Embryonic facial prominence (tissue), 1 donor: ENCODE results near the gene NPPC.
"Not testable (repeated sequence)": the region's sequence is repeated elsewhere in the genome, so short reads cannot be mapped to it uniquely, and the experiment has no call there.

ENCODE experiments used
- DNase-seq: peaks from one replicate; pipeline ENCODE4 v3.0.0-alpha.2; 2016; ENCODE audit errors: extremely low spot score

The NPPC gene

DNA sequence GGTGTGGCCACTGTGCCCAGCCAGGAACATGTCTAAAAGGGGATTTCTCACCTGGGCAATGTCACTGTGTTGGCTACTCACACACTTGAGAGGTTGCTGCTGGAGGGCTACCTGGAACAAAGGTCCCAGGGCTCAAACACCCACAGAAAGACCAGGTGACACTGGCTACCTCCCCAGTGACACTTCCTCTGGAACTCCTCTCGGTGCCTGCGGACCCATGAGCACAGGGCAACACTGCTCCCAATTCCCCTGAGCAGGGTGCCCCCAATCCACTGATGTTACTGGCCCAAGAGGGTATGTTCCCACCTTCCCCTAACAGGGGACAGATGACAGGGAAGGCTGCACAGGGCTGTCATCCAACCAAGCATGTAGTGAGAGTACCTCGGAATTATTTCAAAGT is 5.8 kb downstream of the NPPC start:
- DNase-seq = no peak

DNA sequence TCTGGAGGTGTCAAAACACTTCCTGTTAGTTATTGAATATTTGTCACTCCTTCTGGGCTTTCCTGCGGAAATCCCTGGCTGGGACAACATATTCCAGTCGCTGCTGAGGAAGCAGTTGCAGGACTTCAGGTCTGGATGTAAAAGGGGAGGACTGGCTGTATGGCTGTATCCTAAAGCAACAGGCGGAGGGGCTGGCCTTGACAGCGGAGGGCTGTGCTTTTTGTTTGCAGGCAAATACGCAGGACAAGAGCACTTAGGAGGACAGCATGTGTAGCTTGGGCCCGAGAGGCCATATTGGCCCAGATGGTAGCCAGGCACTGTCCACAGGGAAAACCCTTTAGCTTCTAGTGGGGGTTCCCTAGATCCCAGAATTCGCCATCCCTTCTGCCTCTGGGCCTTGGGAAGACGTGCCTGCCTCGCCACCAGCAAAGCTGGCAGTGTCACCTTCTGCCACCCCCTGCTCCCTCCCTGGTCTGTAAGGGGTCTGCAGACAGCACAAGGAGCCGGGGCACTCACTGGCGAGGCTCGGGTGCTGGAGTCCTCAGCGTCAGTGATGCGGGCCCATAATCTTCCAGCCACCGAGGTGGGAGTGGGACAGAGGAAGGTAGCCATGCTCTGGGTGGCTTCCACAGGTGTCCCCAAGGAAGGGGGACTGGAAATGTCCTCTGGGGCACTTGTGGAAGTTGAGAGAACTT is 6.7 kb downstream of the NPPC start:
- no peak for DNase-seq

DNA sequence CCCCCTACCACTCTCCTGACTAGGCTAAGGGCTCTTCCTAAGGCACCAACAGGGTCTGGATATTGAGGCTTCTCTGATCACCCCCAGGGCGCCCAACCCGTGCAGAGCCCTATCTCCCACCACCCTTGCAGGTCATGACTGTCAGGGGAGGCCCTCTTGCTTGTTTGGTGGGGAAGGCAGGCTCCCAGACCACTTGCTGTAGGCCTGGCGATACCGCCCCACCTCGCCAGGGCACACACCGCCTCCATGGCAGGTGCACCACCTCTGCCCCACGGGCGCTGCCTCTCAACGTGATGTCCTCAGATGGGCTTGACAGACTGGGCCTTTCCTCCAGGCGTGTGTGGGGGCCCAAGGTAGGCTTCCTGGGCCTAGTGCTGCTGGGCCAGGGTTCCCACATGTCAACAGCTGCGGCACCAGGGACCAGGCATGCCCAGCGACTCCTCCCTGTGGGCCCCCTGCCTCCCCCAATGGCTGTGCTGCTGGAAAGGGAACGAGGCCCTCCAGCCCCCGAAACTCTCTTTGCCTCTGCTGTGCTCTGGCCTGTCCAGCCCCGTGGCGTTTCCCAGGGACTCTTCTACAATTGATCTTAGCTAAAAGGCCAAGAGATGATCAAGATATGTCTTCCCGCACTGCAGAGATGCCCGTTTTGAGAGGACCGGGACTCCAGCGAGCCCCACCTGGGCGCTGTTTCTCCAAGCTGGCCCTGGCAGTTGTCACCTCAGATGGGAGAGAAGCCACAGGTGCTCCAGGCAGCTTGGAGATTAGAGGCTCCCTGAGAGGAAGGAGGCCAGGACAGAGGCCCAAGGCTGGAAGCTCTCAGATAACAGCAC is 7.5 kb downstream of the NPPC start:
- no peak for DNase-seq

DNA sequence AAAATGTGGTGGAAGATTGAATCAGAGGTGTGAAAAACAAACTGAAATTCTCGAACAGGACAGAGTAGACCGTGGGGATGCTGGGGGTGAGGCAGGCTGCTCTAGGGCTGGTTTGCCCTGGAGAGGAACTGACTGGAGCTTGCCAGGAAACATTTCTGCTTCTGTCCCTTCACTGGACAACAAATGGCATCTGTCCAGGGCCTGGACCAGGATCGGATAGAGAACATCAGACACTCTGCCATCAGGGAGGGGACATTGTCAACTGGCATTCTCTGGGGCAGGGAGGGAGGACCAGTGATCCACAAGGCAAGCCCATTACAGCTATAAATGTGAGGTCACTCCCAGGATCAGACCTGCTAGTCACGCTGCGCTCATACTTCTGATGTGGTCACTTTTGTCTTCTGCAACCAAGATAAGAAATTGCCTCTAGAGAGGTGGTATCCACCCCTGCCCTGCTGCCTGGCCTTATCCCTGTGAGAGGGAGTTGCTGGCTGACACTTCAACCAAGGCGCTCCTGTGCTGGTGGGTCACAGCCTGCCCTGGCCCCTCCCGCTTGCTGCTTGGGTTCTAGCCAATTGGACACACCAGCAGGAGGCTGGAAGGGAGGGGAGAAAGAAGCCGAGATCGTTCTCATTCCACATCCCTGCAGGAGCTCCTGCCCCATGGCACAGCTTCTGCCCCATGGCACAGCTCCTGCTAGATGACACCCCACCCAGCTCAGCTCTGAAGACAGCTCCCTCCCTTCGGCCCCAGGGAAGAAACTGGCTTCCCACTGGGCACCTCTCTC is 8.7 kb downstream of the NPPC start:
- DNase-seq = no peak

DNA sequence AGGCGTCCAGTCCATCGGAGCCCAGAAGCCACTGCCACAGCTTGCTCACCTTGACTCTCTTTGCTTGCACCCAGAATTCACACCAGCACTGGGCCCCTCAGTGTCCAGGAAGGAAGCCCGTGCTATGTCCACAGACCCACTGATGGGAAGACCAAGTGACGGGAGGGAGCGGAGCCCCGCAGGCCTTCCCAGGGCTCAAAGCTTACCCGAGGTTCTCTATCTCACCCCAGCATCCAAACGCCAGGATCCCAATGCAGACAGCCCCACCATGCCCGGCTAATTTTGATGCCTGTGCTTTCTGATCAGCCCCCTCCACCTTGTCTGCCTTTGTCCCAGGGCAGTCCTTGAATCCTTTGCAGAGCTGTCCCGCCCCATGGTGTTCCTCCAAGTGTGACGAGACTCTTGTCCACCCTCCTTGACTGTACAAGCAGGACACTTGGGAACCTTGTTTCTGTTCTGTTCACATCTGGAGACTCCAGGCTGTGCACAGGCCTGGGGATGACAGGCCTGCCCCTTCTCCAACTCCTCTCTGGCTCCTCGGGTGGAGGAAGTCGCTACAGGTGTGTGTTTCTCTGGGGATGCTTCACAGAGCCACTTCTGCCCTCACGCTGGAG is 12.0 kb downstream of the NPPC start:
- no peak for DNase-seq

DNA sequence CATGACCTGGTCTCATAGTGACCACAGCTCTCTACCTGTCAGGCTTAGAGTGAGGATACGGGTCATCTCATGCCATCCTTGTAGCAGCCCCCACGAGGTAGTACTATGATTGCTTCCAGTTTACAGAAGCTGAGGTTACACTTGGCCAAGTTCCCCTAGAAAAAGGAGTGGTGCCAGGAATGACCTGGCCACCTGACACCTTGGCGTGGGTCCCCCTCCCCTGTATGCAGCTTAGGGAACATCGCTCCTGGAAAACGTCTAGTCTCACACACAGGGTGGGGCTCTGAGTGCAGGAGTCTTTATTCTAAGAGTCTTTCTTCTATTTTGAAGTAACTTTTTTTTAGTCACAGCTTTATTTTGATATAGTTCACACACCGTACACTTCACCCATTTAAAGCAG is 14.8 kb downstream of the NPPC start:
- no peak for DNase-seq

DNA sequence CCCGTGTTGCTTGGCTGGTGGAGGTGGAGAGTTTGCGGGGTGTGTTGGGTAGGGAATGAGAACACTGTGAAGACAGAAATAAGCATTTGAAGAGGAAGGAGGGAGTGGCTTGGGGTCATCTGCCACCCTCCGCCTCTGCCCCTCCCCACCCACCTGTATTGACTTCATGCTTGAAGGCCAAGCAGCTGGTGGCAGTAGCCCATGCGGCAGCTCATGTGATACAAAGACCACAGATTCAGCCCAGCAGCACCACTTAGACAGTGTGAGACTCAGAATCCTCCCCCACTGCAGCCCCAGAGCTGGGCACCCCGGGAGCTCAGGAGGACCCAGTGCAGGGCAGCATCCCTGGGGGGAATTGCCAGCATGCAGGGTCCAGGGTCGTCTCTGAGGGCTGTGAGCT is 15.4 kb downstream of the NPPC start:
- DNase-seq = no peak

DNA sequence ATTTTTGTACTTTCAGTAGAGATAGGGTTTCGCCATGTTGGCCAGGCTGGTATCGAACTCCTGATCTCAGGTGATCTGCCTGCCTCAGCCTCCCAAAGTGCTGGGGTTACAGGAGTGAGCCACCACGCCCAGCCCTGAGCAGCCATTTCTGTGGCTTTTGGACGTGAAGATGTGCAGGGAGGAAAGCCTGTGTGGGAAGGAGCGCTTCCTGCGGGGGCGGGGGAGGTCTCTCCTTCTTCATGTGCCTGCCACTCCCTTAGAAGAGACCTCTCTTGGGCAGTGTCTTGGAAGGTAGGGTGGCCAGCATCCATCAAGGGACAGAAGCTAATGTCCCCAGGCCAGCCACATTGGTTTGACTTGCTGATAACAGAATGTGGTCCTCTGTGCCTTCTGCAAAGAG is 16.0 kb downstream of the NPPC start:
- DNase-seq = not testable (repeated sequence)

DNA sequence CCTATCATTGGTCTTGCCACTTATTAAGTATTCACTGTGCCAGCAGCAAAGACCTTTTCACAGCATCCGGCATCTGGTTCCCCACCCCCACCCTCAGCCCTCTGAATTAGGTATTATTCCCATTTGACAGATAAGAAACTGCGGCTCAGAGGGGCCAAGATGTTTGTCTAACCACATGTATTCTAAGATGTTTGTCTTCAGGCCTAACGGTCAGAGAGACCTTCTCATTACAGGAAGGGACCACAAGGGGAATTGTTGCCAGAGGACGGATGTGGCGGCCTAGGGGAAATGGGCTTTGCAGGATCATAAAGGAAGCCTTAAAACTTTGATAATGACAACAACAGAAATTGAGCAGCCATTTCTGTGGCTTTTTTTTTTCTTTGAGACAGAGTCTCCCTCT is 16.6 kb downstream of the NPPC start:
- no peak for DNase-seq

DNA sequence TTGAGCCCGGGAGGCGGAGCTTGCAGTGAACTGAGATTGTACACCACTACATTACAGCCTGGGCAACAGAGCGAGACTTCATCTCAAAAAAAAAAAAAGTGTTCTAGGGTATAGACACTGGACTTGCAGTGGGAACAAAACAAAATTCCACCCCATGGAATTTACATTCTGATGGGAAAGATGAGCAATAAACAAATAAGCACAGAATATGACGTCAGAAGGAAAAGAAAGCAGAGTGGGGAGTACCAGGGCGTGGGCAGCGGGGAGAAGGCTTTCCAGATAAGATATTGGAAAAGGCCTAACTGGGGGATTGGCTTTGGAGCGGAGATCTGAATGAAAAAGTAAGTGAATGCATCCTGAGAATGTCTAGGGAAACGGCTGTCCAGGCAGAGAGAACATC is 17.6 kb downstream of the NPPC start:
- no peak for DNase-seq

DNA sequence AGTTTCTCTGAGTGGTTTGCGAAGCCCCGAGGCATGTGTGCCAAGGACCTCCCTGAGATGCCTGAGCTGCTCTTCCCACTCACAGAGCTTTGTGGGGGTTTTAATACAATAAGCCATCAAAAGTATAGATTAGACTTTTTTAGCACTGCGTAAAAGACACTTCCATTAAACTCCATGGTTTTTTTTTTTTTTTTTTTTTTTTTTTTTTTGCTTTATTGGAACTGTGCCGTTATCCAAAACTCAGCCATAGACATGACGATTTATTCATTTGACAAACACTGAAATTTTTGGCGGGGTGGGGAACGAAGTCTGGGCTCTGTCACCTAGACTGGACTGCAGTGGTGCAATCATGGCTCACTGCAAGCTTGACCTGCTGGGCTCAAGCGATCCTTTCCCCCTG is 18.4 kb downstream of the NPPC start:
- no peak for DNase-seq

DNA sequence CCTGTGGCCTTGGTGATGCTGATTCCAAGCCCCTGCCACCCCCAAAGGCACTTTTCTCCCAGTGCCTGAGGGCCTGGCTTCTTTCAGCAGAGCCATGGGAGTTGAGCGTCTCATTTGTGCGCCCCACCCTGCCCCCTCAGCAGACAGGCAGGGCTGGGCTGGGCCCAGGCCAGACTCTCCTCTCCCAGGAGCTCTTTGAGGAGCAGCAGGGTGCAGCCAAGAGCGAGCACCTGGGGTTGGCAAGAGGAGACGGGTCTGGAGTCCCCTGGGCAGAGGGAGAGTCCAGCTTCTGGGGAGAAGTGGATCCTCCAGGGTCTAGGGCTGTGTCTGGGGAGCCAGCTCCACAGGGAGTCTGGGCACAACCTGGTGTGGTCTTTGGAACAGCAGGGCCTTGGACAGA is 21.2 kb downstream of the NPPC start:
- no peak for DNase-seq

DNA sequence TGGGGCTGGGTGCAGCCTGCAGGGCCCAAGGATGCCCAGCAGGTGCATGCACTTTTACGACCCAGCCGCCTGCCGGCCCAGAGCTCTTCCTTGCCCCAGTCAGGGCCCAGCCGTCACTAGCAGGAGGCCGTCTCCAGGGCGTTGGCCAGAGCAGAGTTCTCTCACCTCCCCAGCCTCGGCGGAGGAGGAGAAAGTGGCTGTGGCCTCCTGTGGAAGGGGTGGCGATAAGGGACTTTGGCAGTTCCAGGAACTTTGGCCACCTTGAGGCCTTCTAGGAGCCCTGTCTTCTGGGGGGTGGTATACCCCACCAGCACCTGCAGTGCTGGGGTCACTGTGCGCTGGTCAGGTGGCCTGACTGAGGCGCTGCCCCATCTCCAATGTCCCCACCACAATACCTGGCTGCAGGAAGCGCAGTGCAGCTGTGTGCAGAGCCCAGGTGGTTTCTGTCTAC is 22.0 kb downstream of the NPPC start:
- DNase-seq = no peak

DNA sequence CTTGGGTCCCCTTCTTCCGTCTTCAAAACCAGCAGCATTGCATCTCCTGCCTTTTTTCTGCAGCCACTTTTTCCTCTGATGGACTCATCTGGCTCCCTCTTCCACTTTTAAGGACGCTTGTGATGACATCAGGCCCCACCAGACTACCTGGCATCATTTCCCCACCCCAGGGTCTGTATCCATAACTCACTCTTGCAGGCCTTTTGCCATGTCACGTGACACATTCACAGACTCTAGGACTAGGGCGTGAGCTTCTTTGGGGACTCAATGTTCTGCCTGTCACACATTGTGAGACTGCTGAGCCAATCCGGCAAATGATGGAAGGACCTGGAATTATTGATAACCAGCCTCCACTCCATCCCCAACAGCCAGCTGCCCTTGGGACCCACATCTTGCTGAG is 23.6 kb downstream of the NPPC start:
- DNase-seq = no peak

DNA sequence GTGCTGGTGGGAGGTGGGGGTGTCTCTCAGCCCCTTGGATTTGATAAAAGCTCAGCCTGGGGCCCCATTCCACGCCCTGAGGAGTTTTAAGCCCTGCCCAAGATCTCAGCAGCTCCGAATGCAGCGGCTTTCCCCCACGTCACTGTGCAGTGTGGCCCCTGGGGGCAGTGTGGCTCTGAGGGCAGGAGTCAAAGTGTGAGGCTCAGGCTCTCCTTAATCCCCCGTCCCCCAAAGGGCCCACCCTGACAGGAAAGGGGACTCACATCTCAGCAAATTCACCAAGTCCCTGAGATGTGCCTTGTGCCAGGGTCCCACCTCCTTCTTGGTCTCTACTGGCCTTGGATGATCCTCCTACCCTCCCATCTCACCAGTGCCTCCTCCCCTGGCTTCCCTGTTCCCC is 25.2 kb downstream of the NPPC start:
- DNase-seq = no peak

DNA sequence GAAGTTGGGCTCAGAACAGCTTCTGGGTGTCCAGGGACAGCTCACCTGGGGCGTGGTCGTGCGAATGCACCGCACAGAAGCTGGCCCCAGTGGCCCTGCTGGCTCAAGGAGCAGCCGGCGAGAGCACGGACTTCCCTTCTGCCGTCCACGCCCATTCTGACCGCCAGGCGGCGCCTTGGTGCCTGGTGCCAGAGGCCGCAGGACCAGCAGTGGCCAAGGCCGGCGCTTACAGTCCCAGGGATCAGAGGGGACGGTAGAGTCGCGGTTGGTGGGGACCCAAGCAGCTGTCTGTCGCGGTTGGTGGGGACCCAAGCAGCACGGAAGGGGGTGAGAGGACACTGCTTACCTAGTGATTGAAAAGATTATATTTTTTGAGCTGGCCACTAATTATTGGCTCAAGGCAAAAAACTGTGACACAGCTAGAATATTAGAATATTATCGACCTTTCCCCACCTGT is 25.7 kb downstream of the NPPC start:
- no peak for DNase-seq

DNA sequence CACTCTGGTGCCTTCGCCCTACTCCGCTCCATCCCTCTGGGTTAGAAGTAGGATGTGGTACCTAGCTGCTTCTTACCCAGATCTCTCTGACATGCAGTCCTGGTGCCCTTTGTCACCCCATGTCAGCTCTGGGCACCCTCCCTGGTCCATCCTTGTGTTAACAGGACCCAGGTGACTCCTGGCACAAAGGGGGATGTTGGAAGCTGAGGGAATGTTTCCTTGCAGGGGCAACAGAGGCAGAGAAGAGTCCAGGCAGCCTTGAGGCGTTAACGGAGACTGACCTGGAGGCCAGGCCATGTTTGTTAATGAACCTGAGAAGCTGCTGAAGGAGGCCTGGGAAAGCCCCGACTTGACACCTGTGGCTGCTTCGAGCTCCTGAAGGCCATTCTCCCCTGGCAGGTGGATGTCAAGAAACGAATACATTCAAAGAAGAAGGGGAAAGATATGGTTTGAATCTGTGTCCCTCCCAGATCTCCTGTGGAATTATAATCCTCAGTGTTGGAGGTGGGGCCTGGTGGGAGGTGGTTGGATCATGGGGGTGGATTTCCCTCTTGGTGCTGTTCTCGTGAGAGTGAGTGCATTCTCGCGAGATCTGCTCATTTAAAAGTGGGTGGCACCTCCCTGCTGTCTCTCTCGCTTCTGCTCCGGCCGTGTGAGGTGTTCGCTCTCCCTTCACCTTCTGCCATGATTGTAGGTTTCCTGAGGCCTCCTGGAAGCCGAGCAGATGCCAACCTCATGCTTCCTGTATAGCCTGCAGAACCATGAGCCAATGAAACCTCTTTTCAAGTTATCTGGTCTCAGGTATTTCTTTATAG is 31.4 kb downstream of the NPPC start:
- DNase-seq = no peak

DNA sequence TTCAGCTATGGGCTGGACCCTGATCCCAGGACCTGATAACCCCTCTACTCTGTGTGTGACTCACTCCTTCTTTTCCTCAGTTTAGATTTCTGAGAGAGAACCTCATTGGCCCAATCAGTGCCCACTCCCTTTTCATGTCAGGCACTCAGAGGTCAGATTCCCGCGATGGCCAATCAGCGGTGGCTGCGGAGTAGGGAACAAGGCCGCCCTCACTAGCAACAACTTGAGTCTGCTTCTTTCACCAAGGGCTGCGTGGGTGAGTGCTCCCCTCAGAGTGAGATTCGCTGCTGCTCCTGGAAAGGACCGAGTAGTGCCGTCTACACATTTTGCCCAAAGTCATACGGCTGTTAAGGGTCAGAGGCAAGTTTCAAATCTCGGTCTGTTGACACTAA is 34.7 kb downstream of the NPPC start:
- DNase-seq = no peak

DNA sequence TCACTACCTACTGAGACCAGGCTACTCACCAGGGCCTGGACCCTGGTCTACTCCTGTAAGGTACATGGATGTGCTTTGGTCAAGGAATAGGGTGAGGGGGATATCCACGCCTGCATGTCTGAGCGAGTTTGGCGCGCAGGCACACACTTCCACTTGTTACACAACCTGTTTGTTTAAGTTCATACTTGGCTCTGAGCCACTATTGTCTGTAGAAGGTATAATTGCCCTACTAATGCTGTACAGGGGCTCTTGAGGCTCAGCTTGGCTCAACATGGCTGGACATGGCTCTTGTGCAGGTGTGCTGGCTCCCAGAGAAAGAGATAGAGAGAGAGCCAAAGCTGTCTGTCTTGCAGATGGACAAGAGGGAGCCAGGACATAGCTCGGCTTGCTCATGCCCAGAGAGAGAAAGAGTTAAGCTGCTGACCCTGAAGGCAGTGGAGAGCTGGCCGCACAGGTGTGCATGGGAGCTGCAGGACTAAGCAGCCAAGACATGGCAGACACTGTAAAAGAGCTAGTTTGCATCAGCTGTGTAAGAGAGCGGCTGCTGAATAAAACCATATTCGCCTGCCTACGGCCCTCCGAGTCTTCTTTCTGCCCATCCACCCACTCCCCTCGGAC is 35.2 kb downstream of the NPPC start:
- no peak for DNase-seq

DNA sequence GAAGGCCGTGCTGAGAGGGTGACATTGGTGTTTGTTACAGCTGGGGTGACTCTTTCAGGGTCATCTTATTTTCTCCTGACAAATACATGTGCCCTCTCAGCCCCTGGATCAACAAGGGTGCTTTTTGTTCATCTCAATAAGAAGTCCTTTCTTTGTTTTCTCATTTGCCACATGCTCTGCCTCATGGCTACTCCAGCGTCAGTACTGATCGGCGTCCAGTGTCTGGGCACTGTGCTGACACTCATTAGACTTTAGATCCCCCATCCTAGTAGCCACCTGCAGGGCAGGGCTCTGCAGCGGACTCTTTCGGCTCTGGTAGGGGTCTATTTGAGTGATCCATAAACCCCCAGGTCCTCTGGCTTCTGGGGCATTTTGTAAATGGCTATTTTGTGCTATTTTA is 38.4 kb downstream of the NPPC start:
- no peak for DNase-seq
